ENCODE measurements around the gene SEMA6D.

DNA sequence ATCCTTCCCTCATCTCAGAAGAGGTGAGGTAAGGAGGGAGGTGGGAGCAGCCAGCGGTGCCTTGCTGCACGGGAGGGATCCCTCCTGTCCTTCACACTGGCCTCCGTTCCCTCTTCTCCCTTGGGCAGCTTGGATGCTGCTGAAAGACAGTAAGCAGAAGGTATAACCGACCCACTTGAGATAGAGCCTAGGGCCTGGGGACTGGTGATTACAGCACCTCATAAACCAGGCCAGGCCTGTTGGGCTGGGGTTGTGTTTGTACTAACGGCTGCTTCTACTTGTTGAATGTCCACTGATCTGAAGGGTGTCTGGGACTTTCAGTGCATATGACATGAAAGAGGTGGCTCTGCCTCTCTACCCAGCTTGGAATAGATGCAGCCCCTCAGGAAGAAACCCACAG, 25.0 kb downstream of the SEMA6D start:
- no peak for TF ChIP-seq POLR2A (IDR thresholded peaks at IDR 0.05; ENCODE audit: low read length)
- TF ChIP-seq GATA1 (IDR thresholded peaks at IDR 0.05; ENCODE audit: low read depth, low read length), result no peak
